Body of pancreas (tissue), 4 donors: ENCODE data around the gene ELOB.

ENCODE experiments used
- POLR2A ChIP-seq, 3 donors: fragments of 450-650 bp; IDR thresholded peaks; one replicate each; pipeline ENCODE4 v1.6.1; 2016; ENCODE audit warnings: antibody characterized with exemption in 3 of 3, mild to moderate bottlenecking in 2 of 3
- TF ChIP-seq, protein P1 (sequence below), 7 experiments: fragments of 450-650 bp in 4 of 7; fragments of 200-600 bp in 3 of 7; sonication (generic) in 3 of 7; IDR thresholded peaks; one replicate each; pipeline ENCODE4 v1.5.1; 2016 to 2019; ENCODE audit warnings: antibody characterized with exemption in 7 of 7

- TF ChIP-seq, protein P1, sequence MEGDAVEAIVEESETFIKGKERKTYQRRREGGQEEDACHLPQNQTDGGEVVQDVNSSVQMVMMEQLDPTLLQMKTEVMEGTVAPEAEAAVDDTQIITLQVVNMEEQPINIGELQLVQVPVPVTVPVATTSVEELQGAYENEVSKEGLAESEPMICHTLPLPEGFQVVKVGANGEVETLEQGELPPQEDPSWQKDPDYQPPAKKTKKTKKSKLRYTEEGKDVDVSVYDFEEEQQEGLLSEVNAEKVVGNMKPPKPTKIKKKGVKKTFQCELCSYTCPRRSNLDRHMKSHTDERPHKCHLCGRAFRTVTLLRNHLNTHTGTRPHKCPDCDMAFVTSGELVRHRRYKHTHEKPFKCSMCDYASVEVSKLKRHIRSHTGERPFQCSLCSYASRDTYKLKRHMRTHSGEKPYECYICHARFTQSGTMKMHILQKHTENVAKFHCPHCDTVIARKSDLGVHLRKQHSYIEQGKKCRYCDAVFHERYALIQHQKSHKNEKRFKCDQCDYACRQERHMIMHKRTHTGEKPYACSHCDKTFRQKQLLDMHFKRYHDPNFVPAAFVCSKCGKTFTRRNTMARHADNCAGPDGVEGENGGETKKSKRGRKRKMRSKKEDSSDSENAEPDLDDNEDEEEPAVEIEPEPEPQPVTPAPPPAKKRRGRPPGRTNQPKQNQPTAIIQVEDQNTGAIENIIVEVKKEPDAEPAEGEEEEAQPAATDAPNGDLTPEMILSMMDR (IDR thresholded peaks at IDR 0.05) = no peak
- TF ChIP-seq POLR2A (IDR thresholded peaks at IDR 0.05) = no peak
Measured at GRCh38 chr16:2775765-2776499, 1.1 kb downstream of the ELOB start.
